H9 (cell line): Measurements from ENCODE around the gene PHYH. TPM values are rescaled to one million over a fixed set of nuclear protein-coding genes. Genes with fewer than 3 reads are reported as not detected.

ENCODE experiments used
- DNase-seq: peaks from one replicate; pipeline ENCODE4 v3.0.0-alpha.2; 2017
- H2AFZ ChIP-seq: one replicate; pipeline ENCODE4 v1.6.1; 2013; ENCODE audit warnings: mild to moderate bottlenecking, low read length, control low read depth, moderate library complexity
- H2AK5ac ChIP-seq: 2 replicates; pipeline ENCODE4 v1.6.1; 2013; ENCODE audit warnings: low read length, control low read depth, mixed read lengths; ENCODE audit not compliant: insufficient read length
- H2BK120ac ChIP-seq: one replicate; pipeline ENCODE4 v1.6.1; 2013; ENCODE audit warnings: low read depth, mild to moderate bottlenecking, low read length, control low read depth, inconsistent platforms; ENCODE audit not compliant: poor library complexity, severe bottlenecking
- H2BK12ac ChIP-seq: 2 replicates; pipeline ENCODE4 v1.6.1; 2013; ENCODE audit warnings: low read length, control low read depth, mixed read lengths, low read depth; ENCODE audit not compliant: insufficient read length
- H2BK15ac ChIP-seq: 2 replicates; pipeline ENCODE4 v1.6.1; 2013; ENCODE audit warnings: low read depth, low read length, control low read depth
- H2BK20ac ChIP-seq: one replicate; pipeline ENCODE4 v1.6.1; 2013; ENCODE audit warnings: low read depth, mild to moderate bottlenecking, low read length, control low read depth, inconsistent platforms; ENCODE audit not compliant: poor library complexity, severe bottlenecking
- H2BK5ac ChIP-seq: 2 replicates; pipeline ENCODE4 v1.6.1; 2013; ENCODE audit warnings: low read length, control low read depth, mixed read lengths; ENCODE audit not compliant: insufficient read length
- H3K14ac ChIP-seq: 2 replicates; pipeline ENCODE4 v1.6.1; 2013; ENCODE audit warnings: low read length, control low read depth; ENCODE audit not compliant: insufficient read depth
- H3K18ac ChIP-seq: 2 replicates; pipeline ENCODE4 v1.6.1; 2013; ENCODE audit warnings: low read depth, mild to moderate bottlenecking, mixed read lengths, low read length, control low read depth; ENCODE audit not compliant: insufficient read length
- H3K23ac ChIP-seq: 2 replicates; pipeline ENCODE4 v1.6.1; 2013; ENCODE audit warnings: low read length, control low read depth, mixed read lengths, low read depth; ENCODE audit not compliant: insufficient read length
- H3K23me2 ChIP-seq: 2 replicates; pipeline ENCODE4 v1.6.1; 2013; ENCODE audit warnings: low read depth, mild to moderate bottlenecking, mixed read lengths, low read length, control low read depth; ENCODE audit not compliant: insufficient read length, poor library complexity, severe bottlenecking
- H3K27ac ChIP-seq: 2 replicates; pipeline ENCODE4 v1.5.1; 2013; ENCODE audit warnings: low read length, control low read depth, mixed read lengths, low read depth; ENCODE audit not compliant: insufficient read length
- H3K27me3 ChIP-seq: 2 replicates; pipeline ENCODE4 v1.6.1; 2013; ENCODE audit warnings: low read length, control low read depth, inconsistent platforms; ENCODE audit not compliant: insufficient read depth
- H3K4ac ChIP-seq: 2 replicates; pipeline ENCODE4 v1.6.1; 2013; ENCODE audit warnings: low read depth, mild to moderate bottlenecking, control low read depth, inconsistent platforms, low read length, moderate library complexity
- H3K4me1 ChIP-seq: 2 replicates; pipeline ENCODE4 v1.6.1; 2013; ENCODE audit warnings: low read length, control low read depth, inconsistent platforms; ENCODE audit not compliant: insufficient read depth
- H3K4me2 ChIP-seq: 2 replicates; pipeline ENCODE4 v1.6.1; 2013; ENCODE audit warnings: low read length, control low read depth, mixed read lengths; ENCODE audit not compliant: insufficient read length, insufficient read depth
- H3K56ac ChIP-seq: 2 replicates; pipeline ENCODE4 v1.6.1; 2013; ENCODE audit warnings: low read depth, mild to moderate bottlenecking, mixed read lengths, low read length, control low read depth; ENCODE audit not compliant: insufficient read length
- H3K79me1 ChIP-seq: 2 replicates; pipeline ENCODE4 v1.6.1; 2013; ENCODE audit warnings: low read depth, mild to moderate bottlenecking, moderate library complexity, low read length, control low read depth, inconsistent platforms; ENCODE audit not compliant: insufficient read depth, poor library complexity, severe bottlenecking
- H3K79me2 ChIP-seq: 2 replicates; pipeline ENCODE4 v1.6.1; 2013; ENCODE audit warnings: low read length, control low read depth, inconsistent platforms; ENCODE audit not compliant: insufficient read depth
- H3K9ac ChIP-seq: 2 replicates; pipeline ENCODE4 v1.6.1; 2013; ENCODE audit warnings: low read length, control low read depth, mixed read lengths; ENCODE audit not compliant: insufficient read length; ENCODE audit errors: extremely low read depth
- H3K9me3 ChIP-seq: one replicate; pipeline ENCODE4 v1.6.1; 2013; ENCODE audit warnings: low read depth, low read length, inconsistent platforms; ENCODE audit not compliant: control insufficient read depth
- H3T11ph ChIP-seq: one replicate; pipeline ENCODE4 v1.6.1; 2013; ENCODE audit warnings: mild to moderate bottlenecking, low read length, control low read depth, inconsistent platforms
- H4K20me1 ChIP-seq: one replicate; pipeline ENCODE4 v1.6.1; 2013; ENCODE audit not compliant: control insufficient read depth, insufficient read length, insufficient read depth
- H4K5ac ChIP-seq: 2 replicates; pipeline ENCODE4 v1.6.1; 2013; ENCODE audit warnings: low read depth, mild to moderate bottlenecking, mixed read lengths, low read length, control low read depth; ENCODE audit not compliant: insufficient read length
- H4K8ac ChIP-seq: replicated peaks from 2 replicates; pipeline ENCODE4 v1.6.1; 2013; ENCODE audit warnings: low read length, control low read depth, mixed read lengths, low read depth; ENCODE audit not compliant: insufficient read length
- H4K91ac ChIP-seq: 2 replicates; pipeline ENCODE4 v1.6.1; 2013; ENCODE audit warnings: low read depth, mild to moderate bottlenecking, moderate library complexity, mixed read lengths, low read length, control low read depth; ENCODE audit not compliant: insufficient read length
- H3K27ac Mint-ChIP-seq, 3 experiments: 2 replicates in 2 of 3; 3 replicates in 1 of 3; pipeline ENCODE4 v1.8.0; 2020 to 2021; ENCODE audit warnings: mixed read lengths in 3 of 3, mild to moderate bottlenecking in 1 of 3, moderate library complexity in 1 of 3
- H3K27me3 Mint-ChIP-seq: 2 replicates; pipeline ENCODE4 v1.8.0; 2021; ENCODE audit warnings: low read depth, mild to moderate bottlenecking, moderate library complexity, mixed read lengths
- H3K36me3 Mint-ChIP-seq, 3 experiments: 2 replicates in 2 of 3; 3 replicates in 1 of 3; pipeline ENCODE4 v1.8.0; 2020 to 2021; ENCODE audit warnings: low read depth in 3 of 3, mixed read lengths in 3 of 3; ENCODE audit not compliant: insufficient read depth in 1 of 3
- H3K4me1 Mint-ChIP-seq, 2 experiments: 2 replicates each; pipeline ENCODE4 v1.8.0; 2020; ENCODE audit warnings: mixed read lengths in 2 of 2
- H3K4me3 Mint-ChIP-seq, 2 experiments: 2 replicates in 1 of 2; 3 replicates in 1 of 2; pipeline ENCODE4 v1.8.0; 2020 to 2021; ENCODE audit warnings: mild to moderate bottlenecking in 2 of 2, mixed read lengths in 2 of 2, moderate library complexity in 1 of 2
- H3K9me3 Mint-ChIP-seq, 2 experiments: 2 replicates in 1 of 2; 3 replicates in 1 of 2; pipeline ENCODE4 v1.8.0; 2020; ENCODE audit warnings: mild to moderate bottlenecking in 2 of 2, mixed read lengths in 2 of 2, moderate library complexity in 1 of 2
- WGBS: extraction: QIAGEN DNeasy Blood & Tissue Kit; methylation state at CpG from one replicate; pipeline ENCODE4 v1.1.7; 2013; ENCODE audit warnings: missing lambda C conversion rate, low lambda C conversion rate, mixed read lengths; ENCODE audit not compliant: insufficient read length; ENCODE audit errors: extremely low coverage; 5-methylcytosine and 5-hydroxymethylcytosine counted together
- total RNA-seq: library from RNA; stranded (reverse); gene quantifications from 2 replicates; pipeline ENCODE4 v1.2.1, GENCODE V29; 2021
- TF ChIP-seq, protein P1 (sequence below): fragments of 200-600 bp; sonication (generic); conservative IDR thresholded peaks from 3 replicates; pipeline ENCODE4 v1.8.0; 2021; ENCODE audit warnings: antibody characterized with exemption, mild to moderate bottlenecking

Gene PHYH
- total RNA-seq, 1 experiment from 2014 or later, result 21.5 TPM

- DNase-seq, result peak; percentile 92
- Histone ChIP-seq H3K4ac (no peak overlapping the region), H4K91ac (no peak overlapping the region), H3K23me2 (no peaks in the 10 kb centered on the region), H3K79me1 (no peaks in the 10 kb centered on the region), H2BK120ac (no peak overlapping the region), H2AFZ (no peak overlapping the region), H3K18ac (peak overlapping the region; percentile 6), H4K5ac (peak overlapping the region; percentile 10), H3T11ph (no peak overlapping the region), H3K4me1 (peaks cover 10% of the 10 kb centered on the region; the same call in 1 of the 2 replicates), H3K14ac (peak overlapping the region; percentile 2; the same call in 1 of the 2 replicates), H3K27me3 (no peaks in the 10 kb centered on the region), H3K79me2 (no peaks in the 10 kb centered on the region), H2BK5ac (no peak overlapping the region), H3K9me3 (no peaks in the 10 kb centered on the region), H2BK12ac (no peak overlapping the region), H2BK20ac (no peak overlapping the region), H3K56ac (no peak overlapping the region), H3K4me2 (no peak overlapping the region), H4K20me1 (no peaks in the 10 kb centered on the region), H2BK15ac (no peak overlapping the region), H4K8ac (no peak overlapping the region), H3K23ac (no peak overlapping the region), H2AK5ac (no peak overlapping the region), H3K9ac (no peak overlapping the region), H3K27ac (no peak overlapping the region)
- no peaks in the 10 kb centered on the region for H3K27me3 Mint-ChIP-seq
- no CpG with 5 or more reads among the region's 14 CpGs for WGBS
- H3K36me3 Mint-ChIP-seq, result no peaks in the 10 kb centered on the region
- peak overlapping the region in 2 of 3 experiments; percentile 32 to 72; a peak in 4 of 7 replicates for H3K27ac Mint-ChIP-seq
- peak overlapping the region in 1 of 2 experiments; percentile 40; a peak in 2 of 5 replicates for H3K4me3 Mint-ChIP-seq
- H3K9me3 Mint-ChIP-seq, result no peaks in the 10 kb centered on the region
- peaks cover 25 to 36% of the 10 kb centered on the region in 2 experiments for H3K4me1 Mint-ChIP-seq
- TF ChIP-seq, protein P1, sequence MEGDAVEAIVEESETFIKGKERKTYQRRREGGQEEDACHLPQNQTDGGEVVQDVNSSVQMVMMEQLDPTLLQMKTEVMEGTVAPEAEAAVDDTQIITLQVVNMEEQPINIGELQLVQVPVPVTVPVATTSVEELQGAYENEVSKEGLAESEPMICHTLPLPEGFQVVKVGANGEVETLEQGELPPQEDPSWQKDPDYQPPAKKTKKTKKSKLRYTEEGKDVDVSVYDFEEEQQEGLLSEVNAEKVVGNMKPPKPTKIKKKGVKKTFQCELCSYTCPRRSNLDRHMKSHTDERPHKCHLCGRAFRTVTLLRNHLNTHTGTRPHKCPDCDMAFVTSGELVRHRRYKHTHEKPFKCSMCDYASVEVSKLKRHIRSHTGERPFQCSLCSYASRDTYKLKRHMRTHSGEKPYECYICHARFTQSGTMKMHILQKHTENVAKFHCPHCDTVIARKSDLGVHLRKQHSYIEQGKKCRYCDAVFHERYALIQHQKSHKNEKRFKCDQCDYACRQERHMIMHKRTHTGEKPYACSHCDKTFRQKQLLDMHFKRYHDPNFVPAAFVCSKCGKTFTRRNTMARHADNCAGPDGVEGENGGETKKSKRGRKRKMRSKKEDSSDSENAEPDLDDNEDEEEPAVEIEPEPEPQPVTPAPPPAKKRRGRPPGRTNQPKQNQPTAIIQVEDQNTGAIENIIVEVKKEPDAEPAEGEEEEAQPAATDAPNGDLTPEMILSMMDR, result peak; percentile 78
Measured at GRCh38 chr10:13271552-13272163, 28.2 kb downstream of the PHYH start.
